ENCODE measurements around the gene ZNF436. TPM values are rescaled to one million over a fixed set of nuclear protein-coding genes. Genes with fewer than 3 reads are reported as not detected.

The ZNF436 gene
- total and polyA plus RNA-seq, 2 of the 8 experiments (the other 6 are each of a cell fraction or from before 2014, with no cell fraction given) = 0.65 to 1.8 TPM

- no peak overlapping the region for H2BK20ac ChIP-seq (ENCODE audit: low read length)
- H3K23ac ChIP-seq (ENCODE audit: insufficient read length) = no peak overlapping the region
- H2BK5ac ChIP-seq (ENCODE audit: low read depth, low read length) = no peak overlapping the region
- no peaks in the 10 kb centered on the region for H3K79me2 ChIP-seq (ENCODE audit: control insufficient read depth in 1 of 2, insufficient read depth in 2 of 2, low read length in 2 of 2)
- H3K36me3 ChIP-seq (ENCODE audit: control insufficient read depth in 2 of 4, insufficient read depth in 4 of 4, low read length in 3 of 4) = no peaks in the 10 kb centered on the region
- no peak overlapping the region for H2BK120ac ChIP-seq (replicated peaks; ENCODE audit: low read depth, low read length)
- H3K4me3 ChIP-seq (ENCODE audit: extremely low read depth in 1 of 4, insufficient read depth in 2 of 4, low read depth in 3 of 4, low read length in 4 of 4) = no peak overlapping the region
- WGBS, 2 experiments (ENCODE audit: extremely low coverage in 1 of 2, insufficient coverage in 1 of 2, insufficient read length in 1 of 2, insufficient replicate concordance in 2 of 2, low coverage in 1 of 2, low lambda C conversion rate in 2 of 2, missing lambda C conversion rate in 1 of 2) = 91% methylated on average over 6 of the region's 6 CpGs; no CpG with 5 or more reads in 1 of the 2 experiments
- H3K4ac ChIP-seq (replicated peaks; ENCODE audit: insufficient read length, low read depth, low read length) = no peak overlapping the region
- no peak overlapping the region for H2AK5ac ChIP-seq (ENCODE audit: low read depth, low read length)
- no peak overlapping the region for H3K14ac ChIP-seq (ENCODE audit: insufficient read length)
- H2BK15ac ChIP-seq (ENCODE audit: low read length) = no peak overlapping the region
- H3K9me3 ChIP-seq (ENCODE audit: insufficient read depth in 2 of 2, low read depth in 1 of 2, low read length in 1 of 2) = no peaks in the 10 kb centered on the region
- H3K27ac ChIP-seq (ENCODE audit: low read depth, low read length) = no peak overlapping the region
- H3K4me2 ChIP-seq (ENCODE audit: insufficient read depth in 1 of 2, low read depth in 2 of 2, low read length in 2 of 2) = no peak overlapping the region
- no peak overlapping the region for H2BK12ac ChIP-seq (ENCODE audit: low read depth, low read length)
- FAIRE-seq (no peak), DNase-seq (ENCODE audit: low read depth in 1 of 2, low spot score in 2 of 2) (no peak)
- H4K20me1 ChIP-seq (replicated peaks in 1 of 2; ENCODE audit: control insufficient read depth in 1 of 2, insufficient read depth in 2 of 2, low read length in 2 of 2) = peaks cover 1 to 3% of the 10 kb centered on the region in 2 experiments
- H4K91ac ChIP-seq (replicated peaks; ENCODE audit: insufficient read length, low read length) = no peak overlapping the region
- ChIA-PET CTCF (ENCODE audit: partially characterized antibody) (interaction anchor here (1.0 to 3.2 kb wide), 3 partner anchors 13 to 124 kb away, joined by 4 to 44 read pairs (median 7); no protein-coding TSS in a partner anchor), POLR2A (ENCODE audit: partially characterized antibody) (interaction anchor here (1.2 kb wide), 1 partner anchor 57 kb away, joined by 4 read pairs; the partner anchor contains the start of gene HNRNPR)
- H4K5ac ChIP-seq (ENCODE audit: insufficient read length, low read depth, low read length) = no peak overlapping the region
- no peaks in the 10 kb centered on the region for H3K79me1 ChIP-seq (ENCODE audit: low read depth, low read length)
- H3K27me3 ChIP-seq (replicated peaks in 1 of 4; ENCODE audit: control insufficient read depth in 3 of 4, extremely low read depth in 1 of 4, insufficient read depth in 3 of 4, low read length in 3 of 4) = peaks cover 36 to 97% (median 65%) of the 10 kb centered on the region in 4 experiments
- no peaks in the 10 kb centered on the region for H3K23me2 ChIP-seq (ENCODE audit: low read depth, low read length)
- no peak overlapping the region for H2AFZ ChIP-seq (ENCODE audit: low read length)
- H3K56ac ChIP-seq (replicated peaks; ENCODE audit: insufficient read length, low read depth, low read length) = no peak overlapping the region
- H3K4me1 ChIP-seq (replicated peaks in 1 of 4; ENCODE audit: control insufficient read depth in 3 of 4, insufficient read depth in 4 of 4, low read length in 3 of 4) = peaks cover 0 to 4% (median 2%) of the 10 kb centered on the region in 4 experiments; a peak in 2 of 7 replicates
- H3K18ac ChIP-seq (ENCODE audit: extremely low read depth, low read length) = no peak overlapping the region
- H4K8ac ChIP-seq (ENCODE audit: extremely low read depth, insufficient read depth, low read length) = no peak overlapping the region
- H3K9ac ChIP-seq (replicated peaks in 1 of 4; ENCODE audit: extremely low read depth in 1 of 4, low read depth in 3 of 4, low read length in 3 of 4) = no peak overlapping the region
- no peak for TF ChIP-seq CTBP2 (IDR thresholded peaks at IDR 0.05; ENCODE audit: borderline replicate concordance, insufficient read depth, insufficient read length, low read length)
- TF ChIP-seq SIN3A (conservative IDR thresholded peaks at IDR 0.05 in 1 of 2, IDR thresholded peaks at IDR 0.05 in 1 of 2; ENCODE audit: low read depth in 1 of 2, low read length in 2 of 2) = no peak
- no peak for TF ChIP-seq RNF2 (IDR thresholded peaks at IDR 0.05; ENCODE audit: borderline replicate concordance, low read depth, low read length, missing control alignments, poor library complexity, severe bottlenecking)
- TF ChIP-seq CHD1 (IDR thresholded peaks at IDR 0.05; ENCODE audit: low read depth, low read length) = no peak
- no peak for TF ChIP-seq BRCA1 (IDR thresholded peaks at IDR 0.05; ENCODE audit: low read depth, low read length)
- no peak for TF ChIP-seq ATF2 (IDR thresholded peaks at IDR 0.05; ENCODE audit: low read length)
- TF ChIP-seq RXRA (IDR thresholded peaks at IDR 0.05; ENCODE audit: insufficient read depth, low read depth, low read length) = no peak
- no peak for TF ChIP-seq SP1 (IDR thresholded peaks at IDR 0.05; ENCODE audit: low read depth, low read length)
- TF ChIP-seq CBX5 (IDR thresholded peaks at IDR 0.05; ENCODE audit: low read depth, low read length) = no peak
- TF ChIP-seq CREB1 (IDR thresholded peaks at IDR 0.05) = no peak
- no peak for TF ChIP-seq ASH2L (IDR thresholded peaks at IDR 0.05; ENCODE audit: low read length)
- no peak for TF ChIP-seq CBX8 (IDR thresholded peaks at IDR 0.05; ENCODE audit: borderline replicate concordance, low read depth, low read length)
These were observed 31.7 kb upstream of the ZNF436 start for GRCh38 chr1:23401313-23401712.
